Glomerular visceral epithelial cell (primary cell): ENCODE results near the gene ASXL1.
"Not testable (repeated sequence)": the region's sequence is repeated elsewhere in the genome, so short reads cannot be mapped to it uniquely, and the experiment has no call there.

Experiments
- DNase-seq: peaks from one replicate; pipeline ENCODE4 v3.0.0-alpha.2; 2016; ENCODE audit errors: extremely low spot score

Gene ASXL1

GRCh38 chr20:32357869-32358631 lies at the start of gene ASXL1:
Gene ASXL1, plus strand, starts transcription at chr20:32358331. Its CDS starts 445 bp downstream, at chr20:32358776.
- peak; percentile 99 for DNase-seq

- no peak for DNase-seq
Observed at GRCh38 chr20:32312718-32313424, 45.3 kb upstream of the ASXL1 start.

DNA sequence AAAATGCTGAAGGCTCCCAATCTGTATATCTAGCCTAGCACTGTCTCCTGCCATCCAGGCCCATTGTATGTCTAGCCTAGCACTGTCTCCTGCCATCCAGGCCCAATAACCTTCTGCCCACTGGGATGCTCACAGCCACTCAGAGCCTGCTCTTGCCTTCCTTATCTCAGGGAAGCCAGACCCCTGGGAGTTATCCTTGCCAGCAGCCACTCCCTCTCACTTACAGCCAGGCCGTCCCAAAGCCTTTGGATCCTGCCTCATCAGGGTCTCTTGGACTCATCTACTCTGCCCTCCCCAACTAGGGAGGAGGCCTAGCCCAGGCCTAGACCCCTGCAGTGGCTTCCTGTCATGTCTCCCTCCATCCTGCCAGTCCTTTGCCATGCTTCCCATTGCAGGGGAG lies 43.4 kb upstream of the ASXL1 start:
- DNase-seq: no peak

DNA sequence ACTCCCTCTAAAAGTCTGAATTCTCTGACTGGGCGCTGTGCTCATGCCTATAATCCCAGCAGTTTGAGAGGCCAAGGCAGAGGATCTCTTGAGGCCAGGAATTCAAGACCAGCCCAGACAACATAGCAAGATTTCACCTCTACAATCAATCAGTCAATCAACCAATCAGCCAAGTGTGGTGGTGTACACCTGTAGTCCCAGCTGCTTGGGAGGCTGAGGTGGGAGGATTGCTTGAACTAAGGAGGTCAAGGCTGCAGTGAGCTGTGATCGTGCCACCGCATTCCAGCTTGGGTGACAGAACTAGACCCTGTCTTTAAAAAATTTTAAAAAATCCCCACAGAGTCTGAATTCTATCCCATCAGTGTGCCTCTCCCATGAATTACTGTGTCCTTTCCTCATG lies 42.7 kb upstream of the ASXL1 start:
- DNase-seq: no peak

- no peak for DNase-seq
Observed at GRCh38 chr20:32315891-32316290, 42.2 kb upstream of the ASXL1 start.

DNA sequence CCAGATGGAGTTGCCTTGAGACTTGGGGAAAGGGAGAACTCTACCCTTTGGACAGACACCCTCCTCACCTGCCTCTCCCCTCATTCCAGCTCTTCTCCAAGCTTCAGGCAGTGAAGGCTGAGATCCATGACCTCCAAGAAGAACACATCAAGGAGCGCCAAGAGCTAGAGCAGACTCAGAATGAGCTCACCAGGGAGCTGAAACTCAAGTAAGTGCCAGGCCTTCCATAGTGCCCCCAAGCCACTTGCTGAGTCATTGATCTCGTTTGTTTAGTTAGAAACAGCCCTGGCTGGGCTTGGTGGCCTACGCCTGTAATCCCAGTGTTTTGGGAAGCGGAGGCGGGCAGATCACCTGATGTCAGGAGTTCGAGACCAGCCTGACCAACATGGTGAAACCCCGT lies 41.5 kb upstream of the ASXL1 start:
- no peak for DNase-seq

DNA sequence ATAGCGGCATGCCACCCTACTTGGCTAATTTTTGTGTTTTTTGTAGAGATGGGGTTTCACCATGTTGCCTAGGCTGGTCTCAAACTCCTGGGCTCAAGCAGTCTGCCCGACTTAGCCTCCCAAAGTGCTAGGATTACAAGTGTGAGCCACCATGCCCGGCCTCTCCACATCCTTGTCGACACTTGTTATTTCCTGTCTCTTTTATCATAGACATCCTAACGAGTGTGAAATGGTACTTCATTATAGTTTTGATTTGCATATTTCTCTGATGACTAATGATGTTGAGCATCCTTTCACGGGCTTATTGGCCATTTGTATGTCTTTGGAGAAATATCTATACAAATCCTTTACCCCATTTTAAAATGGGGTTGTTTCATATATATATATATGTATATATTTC lies 39.0 kb upstream of the ASXL1 start:
- DNase-seq: no peak

- DNase-seq: no peak
Observed at GRCh38 chr20:32320305-32320704, 37.8 kb upstream of the ASXL1 start.

GRCh38 chr20:32321390-32321789 lies 36.7 kb upstream of the ASXL1 start:
- no peak for DNase-seq

DNA sequence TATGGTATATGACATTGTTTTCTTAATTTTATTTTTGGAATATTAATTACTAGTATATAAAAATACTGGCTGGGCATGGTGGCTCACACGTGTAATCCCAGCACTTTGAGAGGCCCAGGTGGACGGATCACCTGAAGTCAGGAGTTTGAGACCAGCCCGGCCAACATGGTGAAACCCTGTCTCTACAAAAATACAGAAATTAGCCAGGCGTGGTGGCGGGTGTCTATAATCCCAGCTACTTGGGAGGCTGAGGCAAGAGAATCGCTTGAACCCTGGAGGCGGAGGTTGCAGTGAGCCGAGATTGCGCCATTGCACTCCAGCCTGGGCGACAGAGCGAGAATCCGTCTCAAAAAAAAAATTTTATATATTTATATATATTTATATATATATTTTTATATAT lies 35.9 kb upstream of the ASXL1 start:
- DNase-seq: not testable (repeated sequence)

DNA sequence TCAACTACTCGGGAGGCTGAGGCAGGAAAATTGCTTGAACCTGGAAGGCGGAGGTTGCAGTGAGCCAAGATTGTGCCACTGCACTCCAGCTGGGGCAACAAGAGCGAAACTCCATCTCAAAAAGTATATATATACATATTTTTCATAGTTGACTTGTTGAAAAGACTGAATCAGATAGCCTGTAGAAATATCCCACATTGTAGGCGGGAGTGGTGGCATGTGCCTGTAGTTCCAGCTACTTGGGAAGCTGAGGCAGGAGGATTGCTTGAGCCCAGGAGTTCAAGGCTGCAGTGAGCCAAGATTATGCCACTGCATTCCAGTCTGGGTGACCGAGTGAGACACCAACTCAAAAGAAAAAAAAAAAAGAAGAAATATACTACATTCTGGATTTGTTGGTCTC lies 34.4 kb upstream of the ASXL1 start:
- DNase-seq: not testable (repeated sequence)

GRCh38 chr20:32325706-32326503 lies 32.2 kb upstream of the ASXL1 start:
- peak; percentile 56 for DNase-seq

GRCh38 chr20:32326504-32326845 lies 31.7 kb upstream of the ASXL1 start:
- peak; percentile 34 for DNase-seq

DNA sequence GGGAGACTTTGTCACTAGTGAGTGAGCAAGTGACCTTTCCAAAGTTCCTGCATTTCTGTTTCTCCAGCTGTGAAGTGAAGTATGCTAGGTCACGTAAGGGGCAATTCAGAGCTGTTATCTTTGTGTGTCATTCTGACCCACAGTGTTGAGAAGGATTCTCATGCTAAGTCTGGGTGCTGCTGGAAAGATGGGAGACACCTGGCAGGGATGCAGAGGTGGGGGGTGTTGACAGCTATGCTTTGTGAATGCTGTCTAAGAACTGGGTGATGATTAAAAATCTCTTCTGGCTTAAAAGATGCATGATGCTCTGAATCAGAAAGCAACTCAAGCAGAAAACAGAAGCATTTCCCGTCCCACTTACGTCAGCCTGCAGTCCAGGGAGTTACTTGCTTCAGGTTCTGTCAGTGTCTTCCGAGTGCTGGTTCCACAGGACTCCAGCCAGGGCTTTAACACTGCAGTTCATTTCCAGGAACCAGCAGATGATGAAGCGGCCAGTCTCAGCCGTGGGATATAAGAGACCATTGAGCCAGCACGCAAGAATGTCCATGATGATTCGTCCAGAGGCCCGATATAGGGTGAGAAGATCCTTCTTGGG lies 30.9 kb upstream of the ASXL1 start:
- DNase-seq: peak; percentile 92

- no peak for DNase-seq
Observed at GRCh38 chr20:32329817-32330554, 28.1 kb upstream of the ASXL1 start.

- no peak for DNase-seq
Observed at GRCh38 chr20:32330555-32330897, 27.6 kb upstream of the ASXL1 start.

DNA sequence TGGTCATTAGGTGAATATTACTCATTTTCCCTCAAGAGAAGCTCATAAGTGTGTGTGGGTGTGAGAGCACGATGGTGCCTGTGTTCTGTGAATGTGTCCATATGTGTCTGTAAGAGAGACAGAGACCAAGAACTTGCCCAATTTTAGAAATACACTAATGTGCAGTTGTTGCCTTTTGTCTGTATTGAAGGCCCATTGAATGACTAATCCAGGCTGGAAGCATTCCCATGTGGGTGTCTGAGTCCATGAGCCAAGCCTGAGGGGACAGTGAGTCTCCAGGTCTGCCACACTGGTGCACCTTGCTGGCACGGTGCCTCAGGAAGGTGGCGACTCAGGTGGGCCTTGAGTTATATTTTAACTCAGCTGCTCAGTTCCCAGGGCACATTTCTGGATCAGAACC lies 25.5 kb upstream of the ASXL1 start:
- peak; percentile 37 for DNase-seq

- no peak for DNase-seq
Observed at GRCh38 chr20:32333181-32333987, 24.7 kb upstream of the ASXL1 start.

DNA sequence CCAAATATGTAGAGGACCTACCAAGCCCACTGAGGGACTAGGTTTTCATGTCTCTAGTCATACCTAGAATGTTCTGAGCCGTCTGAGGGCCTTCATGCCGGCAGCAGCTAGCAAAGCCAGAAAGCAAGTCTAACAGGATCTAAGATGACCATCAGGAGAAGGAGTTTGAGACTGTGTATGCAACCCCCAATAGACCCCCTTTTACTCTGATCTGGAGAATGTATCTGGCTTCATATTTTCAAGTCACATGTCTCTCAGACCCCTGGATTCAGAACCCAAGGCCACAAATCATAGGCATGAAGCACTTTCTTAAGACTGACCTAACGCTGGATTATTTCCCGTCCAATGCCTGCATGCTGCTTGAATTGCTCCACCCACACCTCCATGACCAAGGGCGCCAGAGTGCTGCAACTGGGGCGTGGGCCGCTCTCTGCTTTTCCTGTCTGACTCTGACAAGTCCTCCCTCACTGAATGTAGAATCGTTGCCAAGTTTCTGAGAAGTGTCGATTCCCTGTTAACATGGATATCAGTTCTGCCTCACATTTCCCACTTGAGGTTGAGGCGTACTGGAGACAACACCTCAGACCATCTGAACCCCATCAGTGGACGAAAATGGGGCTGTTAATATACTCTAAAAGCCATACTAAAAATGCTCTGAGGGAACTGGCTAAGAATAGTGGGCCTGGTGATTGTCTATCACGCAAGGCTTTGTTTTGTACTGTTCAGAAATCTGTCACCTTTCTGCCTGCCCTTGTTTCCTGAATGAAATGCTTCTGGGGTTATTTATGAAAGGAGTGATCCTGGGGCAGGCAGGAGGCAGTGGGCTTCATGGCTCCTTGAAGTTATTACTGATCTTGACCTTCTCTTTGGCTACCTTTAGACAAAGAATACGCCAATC lies 23.9 kb upstream of the ASXL1 start:
- DNase-seq: no peak

DNA sequence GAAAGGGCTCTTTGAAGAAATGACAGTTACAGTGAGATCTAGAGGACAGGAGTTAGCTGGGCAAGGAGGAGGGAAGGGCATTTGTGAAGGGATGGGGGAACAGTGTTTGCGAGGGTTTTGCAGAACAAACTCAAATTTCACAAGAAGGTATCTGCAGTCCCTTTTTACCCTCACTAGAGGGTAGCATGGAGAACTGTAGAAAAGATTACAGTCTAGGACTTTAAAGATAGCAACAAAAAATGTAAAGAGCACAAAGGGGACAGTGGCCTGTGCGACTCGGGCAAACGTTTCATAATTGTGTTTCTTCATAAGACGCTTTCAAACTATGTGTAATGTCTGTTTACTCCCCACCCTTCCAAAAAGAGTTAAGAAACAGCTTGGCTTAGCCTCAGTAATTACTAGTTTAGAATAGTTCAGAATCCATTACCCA lies 21.2 kb upstream of the ASXL1 start:
- DNase-seq: peak; percentile 40
